Activated gamma-delta T cell treated with Interleukin-2 at 50 U/mL for 16 hours (primary cell): Measurements from ENCODE around the gene ARHGAP6.
"Not testable (repeated sequence)": the region's sequence is repeated elsewhere in the genome, so short reads cannot be mapped to it uniquely, and the experiment has no call there.

ENCODE experiments used
- DNase-seq: peaks from one replicate; pipeline ENCODE4 v3.0.0-alpha.2; 2020

ARHGAP6 gene

DNA sequence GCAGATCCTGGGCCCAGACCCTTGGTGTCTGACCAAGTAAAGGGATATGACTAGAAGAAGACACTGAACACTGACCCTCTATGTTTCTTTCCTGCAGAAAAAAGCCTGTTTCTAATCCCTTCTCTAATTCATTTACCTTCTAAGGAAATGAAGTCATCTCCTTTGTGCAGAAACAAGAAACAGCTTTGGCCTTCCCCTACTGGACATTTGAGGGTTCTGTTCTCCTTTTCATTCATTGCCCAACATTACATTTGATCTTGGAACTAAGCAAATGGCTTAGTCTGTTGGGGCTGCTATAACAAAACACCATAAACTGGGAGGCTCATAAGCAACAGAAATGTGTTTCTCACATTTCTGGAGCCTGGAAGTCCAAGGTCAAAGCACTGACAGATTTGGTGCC is 534.6 kb downstream of the ARHGAP6 start:
- no peak for DNase-seq

DNA sequence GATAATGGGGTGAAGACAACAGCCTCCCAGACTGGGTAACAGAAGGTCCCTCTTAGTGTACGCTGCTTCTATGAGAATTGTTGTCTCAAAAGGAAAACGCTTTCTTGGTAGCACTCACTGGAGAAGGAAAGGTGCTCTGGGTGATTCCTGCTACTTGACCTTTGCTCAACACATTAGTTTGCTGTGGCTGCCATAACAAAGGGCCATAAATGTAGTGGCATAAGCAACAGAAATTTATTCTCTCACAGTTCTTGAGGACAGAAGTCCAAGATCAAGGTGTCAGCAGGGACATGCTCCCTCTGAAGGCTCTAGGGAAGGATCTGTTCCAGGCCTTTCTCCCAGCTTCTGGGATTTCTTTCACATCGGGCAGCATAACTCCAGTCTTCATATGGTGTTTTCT is 535.6 kb downstream of the ARHGAP6 start:
- no peak for DNase-seq

DNA sequence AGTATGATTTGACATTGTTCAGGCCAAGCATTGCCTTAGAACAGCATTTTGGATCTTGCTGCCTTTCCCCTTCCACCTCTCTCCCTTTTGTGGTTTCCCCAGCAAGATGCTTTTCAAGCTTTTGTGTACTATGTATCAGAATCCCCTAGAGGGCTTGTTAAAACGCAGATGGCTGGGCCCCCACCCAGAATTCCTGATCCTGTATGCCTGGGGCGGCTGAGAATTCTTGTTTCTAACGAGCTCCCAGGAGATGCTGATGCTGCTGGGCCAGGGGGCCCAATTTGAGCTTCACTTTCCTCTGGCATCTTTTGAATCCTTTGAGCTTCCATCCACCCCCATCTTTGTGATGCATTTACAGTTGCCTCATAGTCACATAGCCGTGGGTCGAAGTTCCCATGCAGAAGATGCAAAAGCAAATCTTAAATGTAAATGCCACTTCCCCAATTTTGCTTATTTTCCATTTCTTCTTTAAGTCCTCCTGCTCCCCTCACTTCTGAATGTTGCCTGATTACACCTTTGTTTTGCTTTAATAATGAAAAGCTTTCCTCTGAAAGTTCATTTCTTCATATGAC is 536.1 kb downstream of the ARHGAP6 start:
- no peak for DNase-seq

DNA sequence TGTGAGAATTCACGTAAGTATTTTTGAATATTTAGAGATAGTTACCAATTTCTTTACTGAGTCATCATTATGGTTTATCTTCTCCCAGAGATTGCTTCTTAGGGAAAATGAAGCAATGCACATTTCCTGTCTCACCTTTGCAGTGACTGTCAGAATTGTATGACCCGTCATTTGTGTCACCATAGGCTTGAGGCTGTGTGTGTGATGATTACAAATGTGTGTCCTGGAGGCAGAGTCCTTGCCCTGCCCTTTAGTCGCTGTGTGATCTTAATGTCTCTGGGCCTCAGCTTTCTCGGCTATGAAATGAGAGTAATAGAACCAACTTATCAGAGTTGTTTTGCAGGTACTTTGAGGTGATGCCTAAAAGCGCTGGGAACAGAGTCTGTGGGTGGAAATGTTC is 540.7 kb downstream of the ARHGAP6 start:
- DNase-seq: no peak

DNA sequence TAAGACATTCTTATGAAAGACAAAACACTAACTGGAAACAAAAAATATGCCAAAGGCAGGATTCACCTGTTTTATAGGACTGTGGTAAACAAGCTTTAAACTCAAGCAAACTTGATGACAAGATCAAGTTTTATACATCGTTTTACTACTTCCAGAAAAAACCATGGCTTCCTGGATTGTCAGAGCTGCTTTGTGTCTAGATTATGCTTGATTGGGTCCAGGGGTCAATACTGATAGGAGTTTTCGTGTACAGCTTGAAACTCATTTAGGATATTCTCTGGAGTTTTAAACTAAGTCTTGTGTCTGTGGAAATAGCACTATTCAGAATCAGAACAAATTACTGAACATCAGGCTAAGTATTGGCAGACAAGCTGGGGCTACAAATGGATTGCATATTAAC is 541.6 kb downstream of the ARHGAP6 start:
- no peak for DNase-seq

DNA sequence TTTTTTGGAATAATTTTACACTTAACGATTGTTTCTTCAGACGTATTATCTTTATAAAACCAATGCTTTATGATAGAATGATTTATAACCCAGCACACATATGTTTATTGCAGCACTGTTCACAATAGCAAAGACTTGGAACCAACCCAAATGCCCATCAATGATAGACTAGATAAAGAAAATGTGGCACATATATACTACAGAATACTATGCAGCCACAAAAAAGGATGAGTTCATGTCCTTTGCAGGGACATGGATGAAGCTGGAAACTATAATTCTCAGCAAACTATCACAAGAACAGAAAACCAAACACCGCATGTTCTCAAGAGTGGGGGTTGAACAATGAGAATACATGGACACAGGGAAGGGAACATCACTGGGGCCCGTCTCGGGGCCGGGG is 542.6 kb downstream of the ARHGAP6 start:
- DNase-seq: not testable (repeated sequence)

DNA sequence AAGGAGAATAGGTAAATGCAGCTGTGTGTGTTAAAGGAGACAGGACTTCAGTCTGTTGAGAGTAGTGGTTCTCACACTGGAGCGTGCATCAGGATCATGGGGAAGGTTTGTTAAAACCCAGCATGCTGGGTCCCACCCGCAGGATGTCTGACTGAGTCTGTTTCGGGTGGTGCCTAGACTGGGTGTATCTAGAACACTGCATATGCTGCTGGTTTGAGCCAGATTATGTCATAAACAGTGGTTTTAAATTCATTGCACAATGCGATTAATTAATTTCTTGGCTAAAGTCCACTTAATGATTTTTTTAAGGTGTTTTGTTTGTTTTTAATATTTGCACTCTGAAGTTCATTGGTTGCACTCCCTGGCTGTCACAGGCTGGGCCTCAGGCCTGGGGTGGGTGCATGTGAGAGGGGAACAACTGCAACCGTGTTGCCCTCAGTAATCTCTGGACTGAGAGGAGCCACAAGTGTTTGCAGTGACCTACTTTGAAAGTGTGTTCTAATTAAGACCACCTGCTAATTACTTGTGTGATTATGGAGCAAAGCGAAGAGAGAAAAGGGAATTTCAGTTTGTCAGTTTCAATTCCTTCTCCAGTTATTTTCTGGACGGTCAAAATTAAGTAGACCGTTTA is 546.3 kb downstream of the ARHGAP6 start:
- no peak for DNase-seq

DNA sequence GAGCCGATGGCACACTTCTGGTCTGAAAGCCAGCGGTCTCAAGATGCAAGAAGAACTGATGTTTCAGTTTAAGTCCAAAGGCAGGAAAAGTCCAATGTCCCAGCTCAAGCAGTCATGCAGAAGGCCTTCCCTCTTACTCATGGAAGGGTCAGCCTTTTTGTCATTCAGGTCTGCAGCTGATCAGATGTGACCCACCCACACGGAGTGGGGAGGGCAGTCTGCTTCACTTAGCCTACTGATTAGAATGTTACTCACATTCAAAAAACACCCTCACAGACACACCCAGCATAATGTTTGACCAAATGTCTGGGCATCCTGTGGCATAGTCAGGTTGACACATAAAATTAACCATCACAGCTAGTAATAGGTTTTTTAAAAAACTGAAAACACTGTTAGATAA is 548.0 kb downstream of the ARHGAP6 start:
- no peak for DNase-seq

DNA sequence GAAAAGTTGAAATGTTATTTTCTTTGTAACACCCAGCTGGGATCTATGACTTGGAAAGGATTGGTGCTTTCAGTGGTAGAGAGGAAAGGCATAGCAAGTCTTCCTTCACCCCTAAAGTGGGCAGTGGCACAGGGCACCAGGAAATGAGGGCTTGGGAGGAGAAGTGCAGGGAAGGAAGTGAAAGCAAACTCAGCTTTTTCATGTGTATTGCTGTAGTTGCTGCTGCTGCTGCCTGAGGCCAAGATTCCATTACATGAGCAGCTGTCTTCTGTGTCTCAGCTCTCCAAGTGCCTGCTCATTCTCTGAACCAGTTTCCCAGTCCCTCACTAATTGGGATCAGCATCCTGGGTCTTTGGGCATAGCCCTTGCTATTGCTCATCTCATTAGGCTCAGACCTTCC is 552.0 kb downstream of the ARHGAP6 start:
- DNase-seq: no peak

DNA sequence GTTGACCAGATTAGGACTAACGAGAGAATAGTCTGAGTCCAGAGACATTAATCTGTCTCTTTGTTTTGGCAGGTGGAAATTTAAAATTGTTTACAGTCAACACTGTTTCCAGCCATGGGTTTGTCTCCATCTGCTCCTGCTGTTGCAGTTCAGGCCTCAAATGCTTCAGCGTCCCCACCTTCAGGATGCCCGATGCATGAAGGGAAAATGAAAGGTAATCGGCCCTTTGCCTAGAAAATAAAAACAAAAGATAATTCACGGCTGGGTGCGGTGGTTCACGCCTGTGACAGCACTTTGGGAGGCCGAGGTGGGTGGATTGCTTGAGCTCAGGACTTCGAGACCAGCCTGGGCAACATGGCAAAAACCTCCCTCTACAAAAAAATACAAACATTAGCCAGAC is 553.8 kb downstream of the ARHGAP6 start:
- DNase-seq: no peak

DNA sequence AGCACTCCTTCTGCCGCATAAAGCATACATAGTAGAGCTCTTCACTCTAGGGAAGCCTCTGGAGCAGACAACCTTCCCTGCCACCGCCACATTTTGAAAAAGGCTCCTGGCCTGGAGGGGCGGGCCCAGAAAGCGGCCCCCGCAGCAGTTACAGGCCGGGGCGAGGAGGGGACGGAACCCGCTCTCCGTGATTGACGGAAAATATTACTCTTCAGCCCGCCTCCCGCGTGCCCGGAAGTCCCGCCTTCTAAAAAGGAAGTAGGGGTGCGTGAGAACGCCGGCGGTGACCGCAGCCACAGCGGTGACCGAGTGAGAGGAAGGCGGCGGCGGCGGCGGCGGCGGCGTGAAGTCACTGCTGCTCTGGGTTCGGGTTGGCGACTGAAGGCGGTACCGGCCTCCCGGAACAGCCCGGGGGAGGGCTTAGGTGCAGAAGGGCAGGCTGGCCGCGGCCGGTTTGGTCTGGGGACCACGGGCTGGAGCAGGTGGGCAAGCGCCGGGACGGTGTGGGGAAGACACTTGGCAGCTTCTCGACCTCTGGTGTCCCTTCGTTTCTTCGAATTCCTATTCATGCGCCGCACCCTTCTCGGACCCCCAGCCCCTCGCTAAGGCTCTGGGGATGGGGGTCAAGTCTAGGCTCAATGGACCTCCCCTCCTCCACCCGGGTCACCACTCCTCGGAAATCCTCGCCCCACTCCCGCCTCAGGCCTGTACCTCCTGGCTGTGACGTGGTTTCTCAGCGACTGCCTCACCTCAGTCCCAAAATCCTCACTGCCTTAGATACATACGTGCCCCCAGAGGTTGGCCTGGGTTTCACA is 554.5 kb downstream of the ARHGAP6 start, which contains the start of gene HCCS:
HCCS (plus strand) TSS at position 296 of the 815 bp plus-strand sequence. CDS start 729 bp downstream, outside the sequence.
- peak; percentile 79 for DNase-seq

DNA sequence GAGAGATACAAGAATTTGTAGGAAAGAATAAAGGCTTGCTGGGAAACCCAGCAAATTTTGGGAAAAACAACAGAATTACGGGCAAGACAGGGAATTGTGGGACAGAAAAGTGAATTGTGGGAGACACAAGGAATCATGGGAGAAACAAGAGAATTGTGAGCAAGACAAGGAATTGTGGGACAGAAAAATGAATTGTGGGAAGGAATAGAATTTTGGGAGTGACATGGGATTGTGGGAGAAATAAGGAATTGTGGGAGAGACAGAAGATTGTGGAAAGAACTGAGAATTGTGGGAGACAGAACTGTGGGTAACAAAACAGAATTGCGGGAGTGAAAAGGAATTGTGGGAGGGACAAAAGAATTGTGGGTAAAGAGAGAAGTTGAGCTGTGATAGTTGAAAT is 555.8 kb downstream of the ARHGAP6 start:
- DNase-seq: no peak

DNA sequence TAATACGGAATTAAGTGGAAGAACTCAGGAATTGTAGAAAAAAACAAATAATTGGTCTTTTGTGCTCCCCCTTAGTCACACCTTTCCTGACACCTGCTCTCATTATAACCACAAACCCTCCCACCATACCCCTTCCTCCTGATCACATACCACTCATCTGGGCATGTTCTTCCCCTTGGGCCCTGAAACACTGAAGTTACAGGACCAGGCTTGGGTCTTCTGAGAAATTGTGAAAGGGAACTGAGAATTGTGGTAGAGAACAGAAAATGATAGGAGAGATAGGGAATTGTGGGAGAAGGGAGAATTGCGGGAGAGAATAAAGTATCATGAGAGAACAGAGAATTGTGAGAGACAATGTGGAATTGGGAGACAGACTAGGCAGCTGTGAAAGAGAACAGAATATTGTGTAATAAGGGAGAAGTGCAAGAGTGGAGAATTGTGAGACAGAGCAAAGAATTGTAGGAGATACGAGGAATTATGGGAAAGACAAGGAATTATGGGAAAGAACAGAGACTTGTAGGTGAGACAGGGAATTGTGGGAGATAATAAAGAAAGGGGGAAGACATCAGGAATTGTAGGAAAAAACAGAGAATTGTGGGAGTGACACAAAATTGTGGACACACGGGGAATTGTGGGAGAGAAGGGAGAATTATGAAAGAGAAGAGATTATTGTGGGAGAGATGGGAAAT is 557.3 kb downstream of the ARHGAP6 start:
- DNase-seq: no peak

DNA sequence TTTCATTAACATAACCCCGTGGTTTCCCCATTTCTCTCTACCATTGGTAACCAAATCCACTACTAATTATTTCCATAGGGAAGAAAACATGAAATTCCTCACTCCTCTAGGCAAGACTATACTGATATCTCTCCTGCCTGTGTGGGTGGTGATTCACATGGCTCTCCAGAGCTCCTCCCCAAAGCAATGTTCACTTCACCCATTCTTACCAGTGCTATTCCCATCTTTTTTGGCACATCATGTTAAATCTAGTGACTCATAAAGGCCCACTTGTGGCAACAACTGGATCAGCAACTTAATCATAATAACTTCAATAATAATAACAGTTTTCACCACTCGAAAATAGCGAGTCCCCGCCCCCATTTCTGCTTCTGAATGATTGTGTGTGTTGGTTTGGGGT is 560.6 kb downstream of the ARHGAP6 start:
- DNase-seq: no peak

DNA sequence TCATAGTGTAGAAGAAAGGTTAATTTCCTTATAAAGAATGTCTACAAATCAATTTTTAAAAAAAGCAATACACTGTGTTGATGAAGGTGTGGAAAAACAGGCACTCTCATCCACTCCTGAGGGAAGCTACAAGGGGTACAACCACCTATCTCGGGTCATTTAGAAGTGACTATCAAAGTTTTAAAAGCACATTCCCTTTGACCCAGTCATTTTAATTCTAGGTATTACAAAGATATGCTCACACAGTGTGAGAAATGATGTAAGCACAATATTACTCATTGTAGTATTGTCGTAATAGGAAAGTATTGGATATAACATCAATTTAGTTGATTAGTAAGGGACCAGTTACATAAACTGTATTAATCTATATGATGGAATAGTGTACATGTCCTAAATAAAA is 562.0 kb downstream of the ARHGAP6 start:
- no peak for DNase-seq

DNA sequence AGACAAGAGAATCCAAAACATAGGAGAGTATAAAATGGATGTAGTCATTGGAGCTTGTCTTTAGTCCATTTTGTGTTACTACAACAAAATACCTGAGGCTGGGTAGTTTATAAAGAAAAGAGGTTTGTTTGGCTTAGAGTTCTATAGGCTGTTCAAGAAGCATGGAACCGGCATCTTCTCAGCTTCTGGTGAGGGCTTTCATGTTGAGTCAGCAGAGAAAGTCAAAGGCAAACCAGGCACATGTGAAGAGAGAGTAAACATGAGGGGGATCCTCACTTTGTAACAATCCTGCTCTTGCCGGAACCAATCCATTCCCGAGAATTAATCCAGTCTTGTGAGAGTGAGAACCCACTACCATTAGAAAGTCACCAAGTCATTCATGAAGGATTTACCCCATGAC is 562.7 kb downstream of the ARHGAP6 start:
- DNase-seq: no peak

DNA sequence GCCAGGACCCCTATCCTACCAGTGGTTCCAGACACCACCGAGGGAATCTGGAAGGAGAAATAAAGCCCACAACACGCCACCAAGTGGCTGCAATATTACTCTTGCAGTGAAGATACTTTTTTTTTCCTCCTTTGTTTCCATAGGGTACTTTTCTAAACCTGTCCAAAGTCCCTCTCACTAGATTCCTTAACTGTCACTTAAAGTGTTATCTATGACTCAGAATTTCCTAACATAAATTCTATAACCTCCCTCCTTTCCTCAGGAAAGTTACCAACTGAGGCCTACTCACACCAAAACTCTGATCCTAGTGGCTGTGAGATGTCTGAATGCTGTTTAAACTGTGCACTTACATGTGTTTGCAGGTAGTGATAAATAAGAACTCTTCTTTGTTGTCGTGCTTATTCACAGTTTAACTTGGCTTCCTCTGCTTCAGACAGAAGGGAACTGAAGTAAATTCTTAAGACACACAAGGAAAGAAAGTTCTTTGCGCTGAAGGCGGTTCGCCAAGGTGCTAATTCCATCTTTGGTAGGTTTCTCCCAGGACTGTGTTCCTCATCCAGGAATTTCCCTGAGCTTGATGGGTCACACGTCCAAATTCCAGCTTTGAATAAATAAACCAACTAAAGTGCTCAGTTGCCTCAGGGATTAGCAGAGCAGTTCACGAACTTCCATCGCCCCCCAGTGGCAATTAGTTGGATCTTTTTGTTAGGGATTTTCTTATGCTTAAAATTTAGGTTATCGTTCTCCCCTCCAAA is 565.3 kb downstream of the ARHGAP6 start:
- DNase-seq: no peak

DNA sequence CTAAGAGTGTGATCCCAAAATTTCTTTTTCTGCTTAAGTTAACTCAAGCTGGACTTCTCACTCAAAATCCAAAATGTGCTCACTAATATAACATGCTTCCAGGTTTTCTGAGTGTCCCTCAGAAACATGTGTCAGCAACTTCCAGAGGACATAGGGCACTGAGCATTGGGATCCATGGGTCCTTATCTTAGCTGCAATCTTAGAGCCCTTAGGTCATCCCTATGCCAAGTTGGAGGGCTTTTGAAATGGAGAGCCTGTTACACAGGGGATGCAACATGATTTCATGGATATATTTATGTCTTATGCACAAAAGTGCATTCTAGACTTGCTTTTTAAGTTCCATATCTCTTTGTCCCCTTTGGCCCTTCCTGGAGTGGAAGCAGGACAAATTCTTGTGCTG is 566.3 kb downstream of the ARHGAP6 start:
- DNase-seq: no peak

DNA sequence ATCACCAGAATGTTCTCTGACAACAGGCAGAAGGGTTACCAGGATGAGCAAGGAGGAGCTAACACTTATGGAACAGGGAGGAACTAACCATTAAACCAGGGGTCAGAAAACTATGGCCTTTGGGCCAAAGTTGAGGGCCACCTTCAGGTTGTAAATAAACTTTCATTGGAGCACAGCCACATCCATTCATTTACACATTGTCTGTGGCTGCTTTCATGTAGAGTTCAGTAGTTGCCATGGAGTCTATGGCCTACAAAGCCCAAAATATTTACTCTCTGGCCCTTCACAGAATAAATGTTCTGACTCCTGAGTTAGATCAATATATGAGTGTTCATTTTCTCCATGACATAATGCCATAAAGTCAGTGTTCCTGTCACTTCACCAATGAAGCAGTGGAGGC is 567.8 kb downstream of the ARHGAP6 start:
- DNase-seq: no peak

DNA sequence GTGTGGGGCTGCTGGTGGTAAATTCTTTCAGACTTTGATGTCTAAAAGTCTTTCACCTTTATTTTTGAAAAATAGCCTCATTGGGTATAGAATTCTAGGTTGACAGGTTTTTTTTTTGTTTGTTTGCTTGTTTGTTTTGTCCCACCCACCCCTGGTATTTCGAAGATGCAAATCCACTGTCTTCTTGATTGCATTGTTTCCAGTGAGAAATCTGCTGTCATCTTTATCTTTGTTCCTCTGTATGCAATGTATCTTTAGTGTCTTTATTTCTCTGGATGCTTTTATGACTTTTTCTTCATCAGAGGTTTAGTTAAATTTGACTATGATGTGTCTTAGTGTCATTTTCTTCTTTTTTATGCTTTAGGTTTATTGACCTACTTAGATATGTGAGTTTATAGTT is 575.9 kb downstream of the ARHGAP6 start:
- DNase-seq: no peak
